GM19193 (cell line): ENCODE data around the gene NOTUM.

Experiments
- POLR2A ChIP-seq: IDR thresholded peaks from 4 replicates; pipeline ENCODE4 v1.6.1; 2011; ENCODE audit not compliant: insufficient read depth, insufficient read length; ENCODE audit errors: extremely low read depth

NOTUM gene

DNA sequence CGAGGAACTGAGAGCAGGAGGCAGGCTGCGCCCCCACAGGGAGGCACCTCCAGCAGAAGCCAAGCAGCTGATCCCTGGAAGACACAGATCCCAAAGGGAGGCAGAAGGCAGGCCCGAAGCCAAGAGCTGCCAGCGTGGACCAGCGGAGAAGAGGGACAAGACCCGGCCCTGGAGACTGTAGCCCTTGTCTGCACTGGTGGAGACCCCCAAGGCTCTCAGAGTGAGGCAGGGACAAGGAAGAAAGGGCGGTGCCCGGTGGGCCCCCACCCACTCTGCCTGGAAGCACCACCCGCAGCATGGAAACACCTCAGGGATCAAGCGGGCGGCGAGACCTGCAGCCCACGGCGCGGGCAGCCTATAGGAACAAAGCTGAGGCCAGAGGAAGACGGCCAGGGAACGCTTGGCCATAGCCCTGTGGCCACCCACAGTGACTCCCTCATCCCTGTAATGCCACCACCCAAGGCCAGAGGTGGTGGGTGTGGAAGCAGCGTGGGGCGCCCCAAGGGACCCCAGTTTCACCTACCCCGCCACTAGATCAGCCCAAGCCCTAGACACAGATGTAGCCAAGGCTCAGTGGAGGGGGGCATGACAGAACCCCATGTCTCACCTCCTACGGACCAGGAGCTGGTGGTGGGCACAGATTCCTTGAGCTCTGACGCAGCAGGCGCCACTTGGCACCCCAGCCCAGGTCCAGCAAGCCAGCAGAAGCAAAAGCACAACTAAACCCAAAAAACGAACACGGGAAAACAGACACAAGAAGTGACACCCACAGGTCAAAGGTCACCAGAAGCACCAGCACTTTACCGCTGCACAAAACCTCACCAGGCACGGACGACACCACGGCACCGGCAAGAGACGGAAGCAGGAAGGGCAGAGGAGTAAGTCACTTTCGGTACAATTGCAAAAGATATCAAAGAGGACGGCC lies 40.1 kb downstream of the NOTUM start:
- TF ChIP-seq POLR2A = no peak

DNA sequence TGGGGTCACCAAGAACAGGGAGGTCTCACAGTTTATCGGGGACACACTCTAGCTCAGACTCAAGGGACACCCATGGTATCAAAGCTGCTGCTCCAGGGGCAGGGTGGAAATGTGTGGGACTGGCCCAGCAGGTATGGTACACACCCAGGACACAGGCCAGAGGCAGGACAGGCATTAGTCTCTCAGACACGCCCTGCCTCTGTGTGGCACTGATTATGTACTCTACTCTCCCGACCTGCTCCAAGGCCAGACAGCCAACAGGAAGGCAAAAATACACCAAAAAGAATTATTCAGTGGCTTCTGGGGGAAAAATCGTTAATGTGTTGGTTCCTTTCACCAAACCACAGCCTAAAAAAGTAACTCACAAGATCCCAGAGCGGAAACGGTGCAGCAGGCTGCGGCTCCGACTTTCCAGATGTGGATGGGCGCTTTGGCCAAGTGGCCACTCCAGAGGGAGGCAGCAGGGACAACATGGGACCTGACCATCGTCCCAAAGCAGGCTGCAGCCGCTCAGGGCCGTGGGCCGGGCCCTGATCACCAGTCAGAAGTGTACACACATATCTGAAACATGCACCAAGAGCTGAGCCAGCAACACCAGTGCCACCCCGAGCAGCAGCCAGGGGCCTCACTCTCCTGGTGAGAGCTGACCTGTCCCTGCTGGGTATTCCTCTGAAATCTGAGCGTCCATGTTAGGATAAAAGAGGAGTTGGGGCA lies 42.0 kb downstream of the NOTUM start:
- TF ChIP-seq POLR2A = no peak

DNA sequence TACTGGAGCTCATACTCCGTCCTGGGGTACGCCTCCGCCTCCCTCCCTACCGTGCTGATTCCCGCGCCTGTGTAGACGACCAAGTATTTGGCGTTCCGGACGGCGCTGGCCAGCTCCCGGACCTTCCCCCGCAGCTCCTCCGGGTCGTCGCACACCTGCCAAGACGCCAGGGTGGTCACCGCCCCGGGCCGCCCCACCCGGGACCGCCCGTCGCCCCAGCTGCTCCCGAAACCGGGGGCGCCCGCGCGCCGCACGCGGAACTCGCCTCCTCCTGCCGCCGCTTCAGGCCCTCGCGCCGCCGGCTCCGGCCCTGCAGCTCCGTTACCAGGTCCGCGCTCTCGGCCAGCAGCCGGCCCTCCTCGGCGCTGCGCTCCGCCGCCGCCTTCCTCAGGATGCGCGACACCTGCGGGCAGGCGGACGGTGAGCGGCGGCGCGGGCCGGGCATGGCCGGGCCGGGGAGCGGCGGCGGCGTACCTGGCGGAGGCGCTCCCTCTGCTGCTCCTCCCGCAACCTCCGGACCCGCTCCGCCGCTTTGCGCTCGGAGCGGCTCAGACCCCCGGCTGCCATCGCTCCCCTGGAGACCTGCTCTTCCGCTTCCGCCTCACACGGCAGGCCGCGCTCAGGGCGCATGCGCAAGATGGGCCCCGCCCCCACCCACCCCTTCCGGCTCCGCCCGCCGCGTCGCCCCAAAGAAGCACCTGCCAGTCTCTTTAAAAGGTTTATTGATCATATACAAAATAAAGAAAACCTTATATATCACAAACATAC lies 43.2 kb downstream of the NOTUM start, which contains the start of gene SIRT7:
TSS of gene SIRT7 (minus strand) at position 612 of the 768 bp plus-strand sequence. CDS start at position 567, 45 bp downstream.
- TF ChIP-seq POLR2A = peak; percentile 85

DNA sequence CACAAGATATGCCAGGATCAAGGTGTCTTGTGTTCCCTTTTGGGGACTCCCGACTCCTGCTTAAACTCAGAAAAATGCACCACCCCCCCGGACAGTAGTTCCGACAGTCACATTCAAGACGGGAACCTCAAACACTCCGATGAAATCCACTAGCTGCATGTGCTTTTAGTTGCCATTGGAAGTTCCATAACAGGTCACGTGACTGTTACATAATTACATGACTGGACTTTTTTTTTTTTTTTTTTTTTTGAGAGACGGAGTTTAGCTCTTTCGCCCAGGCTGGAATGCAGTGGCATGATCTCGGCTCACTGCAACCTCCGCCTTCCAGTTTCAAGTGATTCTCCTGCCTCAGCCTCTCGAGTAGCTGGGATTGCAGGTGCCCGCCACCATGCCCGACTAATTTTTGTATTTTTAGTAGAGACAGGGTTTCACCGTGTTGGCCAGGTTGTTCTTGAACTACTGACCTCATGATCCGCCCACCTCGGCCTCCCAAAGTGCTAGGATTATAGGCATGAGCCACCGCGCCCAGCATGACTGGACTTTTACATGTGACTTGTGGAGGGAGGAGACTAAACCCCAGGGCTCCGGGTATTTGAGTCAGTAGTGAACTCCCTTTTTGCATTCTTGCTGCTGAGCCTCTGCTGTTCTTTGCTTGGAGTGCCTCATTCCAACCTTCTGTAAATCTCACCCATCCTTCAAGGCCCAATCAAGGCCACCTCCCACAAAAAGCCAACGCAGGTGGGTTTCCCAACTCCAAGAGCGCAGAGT lies 44.6 kb downstream of the NOTUM start:
- TF ChIP-seq POLR2A = no peak

DNA sequence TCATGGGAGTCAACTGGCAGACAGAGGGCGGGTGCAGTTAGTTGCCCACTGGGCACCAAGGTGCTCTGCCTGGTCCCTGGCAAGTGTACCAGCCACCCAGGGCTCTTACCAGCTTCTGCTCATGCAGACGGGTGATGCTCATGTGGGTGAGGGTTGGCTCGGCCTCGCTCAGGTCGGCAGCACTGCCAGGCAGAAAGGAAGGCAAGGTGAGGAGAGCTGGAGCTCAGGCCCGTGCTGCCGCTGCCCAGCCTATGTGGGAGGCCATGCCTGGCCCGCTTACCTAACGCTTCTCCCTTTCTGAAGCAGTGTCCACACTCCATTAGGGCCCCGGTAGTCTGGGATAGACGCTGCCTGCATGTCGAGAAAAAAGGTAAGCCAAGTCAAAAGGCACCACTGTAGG lies 45.7 kb downstream of the NOTUM start:
- TF ChIP-seq POLR2A = no peak

DNA sequence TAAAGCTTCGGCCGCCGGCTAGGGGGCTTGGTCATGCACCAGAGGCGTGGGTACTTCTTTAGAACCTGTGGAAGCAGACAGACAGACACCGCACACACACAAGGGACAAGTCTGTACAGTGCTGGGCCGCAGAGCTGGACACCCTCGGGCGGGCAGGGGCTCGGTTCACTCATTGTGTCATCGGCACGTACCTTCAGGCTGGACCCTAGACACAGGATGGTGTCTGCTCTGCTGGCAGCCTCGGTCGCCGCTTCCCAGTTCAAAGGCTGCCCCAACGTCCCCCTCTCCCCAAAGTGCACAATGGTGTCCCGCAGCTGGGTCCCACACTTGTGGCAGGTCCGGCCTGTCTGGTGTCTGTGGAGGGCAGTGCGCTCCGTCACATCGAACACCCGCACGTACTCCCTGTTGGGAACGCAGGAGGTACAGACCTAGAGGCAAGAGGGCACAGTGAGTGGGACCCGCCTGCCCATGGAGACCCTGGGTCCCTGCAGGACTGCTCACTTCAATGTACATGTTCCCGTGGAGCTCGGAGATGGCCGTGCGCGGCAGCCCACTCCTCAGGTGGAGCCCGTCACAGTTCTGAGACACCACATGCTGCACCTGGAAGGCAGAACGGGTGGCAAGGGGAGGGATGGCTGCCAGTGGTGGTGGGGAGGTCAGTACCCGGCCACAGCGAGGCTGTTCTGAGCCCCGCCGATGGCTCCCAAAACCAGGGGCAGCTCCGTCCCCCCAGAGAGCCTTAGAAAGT lies 46.7 kb downstream of the NOTUM start:
- TF ChIP-seq POLR2A = peak; percentile 13

DNA sequence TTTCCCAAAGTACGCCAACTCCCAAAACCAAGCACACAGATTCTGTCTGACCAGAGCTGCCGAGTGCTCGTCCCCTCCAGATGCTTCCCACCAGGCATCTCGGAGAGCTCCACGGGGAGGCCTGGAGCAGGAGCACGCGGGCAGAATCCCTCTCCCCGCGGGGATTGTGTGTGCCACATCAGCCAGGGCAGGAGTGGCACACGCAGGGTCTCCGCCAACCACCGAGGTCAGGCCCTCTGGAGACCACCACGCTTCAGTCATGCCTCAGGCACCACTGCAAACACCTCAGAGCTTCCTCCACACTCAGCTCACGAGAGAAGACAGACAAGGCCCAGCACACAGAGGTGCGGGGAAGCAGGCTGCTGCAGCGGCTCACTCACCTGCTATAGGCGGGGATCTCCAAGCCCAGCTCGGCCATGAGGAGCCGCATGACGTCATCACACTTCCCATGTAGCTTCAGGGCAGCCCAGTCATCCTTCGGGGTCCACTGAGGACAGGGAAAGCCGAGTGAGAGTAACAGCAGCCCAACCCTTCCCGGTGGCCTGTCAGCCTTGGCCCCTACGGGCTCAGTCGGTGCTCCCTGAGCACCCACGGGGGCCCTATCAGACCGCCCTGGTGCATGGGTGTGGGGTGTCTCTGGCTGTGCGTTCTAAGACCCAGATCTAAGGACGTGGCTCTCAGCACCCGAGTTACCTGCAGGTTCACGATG lies 47.4 kb downstream of the NOTUM start:
- no peak for TF ChIP-seq POLR2A

DNA sequence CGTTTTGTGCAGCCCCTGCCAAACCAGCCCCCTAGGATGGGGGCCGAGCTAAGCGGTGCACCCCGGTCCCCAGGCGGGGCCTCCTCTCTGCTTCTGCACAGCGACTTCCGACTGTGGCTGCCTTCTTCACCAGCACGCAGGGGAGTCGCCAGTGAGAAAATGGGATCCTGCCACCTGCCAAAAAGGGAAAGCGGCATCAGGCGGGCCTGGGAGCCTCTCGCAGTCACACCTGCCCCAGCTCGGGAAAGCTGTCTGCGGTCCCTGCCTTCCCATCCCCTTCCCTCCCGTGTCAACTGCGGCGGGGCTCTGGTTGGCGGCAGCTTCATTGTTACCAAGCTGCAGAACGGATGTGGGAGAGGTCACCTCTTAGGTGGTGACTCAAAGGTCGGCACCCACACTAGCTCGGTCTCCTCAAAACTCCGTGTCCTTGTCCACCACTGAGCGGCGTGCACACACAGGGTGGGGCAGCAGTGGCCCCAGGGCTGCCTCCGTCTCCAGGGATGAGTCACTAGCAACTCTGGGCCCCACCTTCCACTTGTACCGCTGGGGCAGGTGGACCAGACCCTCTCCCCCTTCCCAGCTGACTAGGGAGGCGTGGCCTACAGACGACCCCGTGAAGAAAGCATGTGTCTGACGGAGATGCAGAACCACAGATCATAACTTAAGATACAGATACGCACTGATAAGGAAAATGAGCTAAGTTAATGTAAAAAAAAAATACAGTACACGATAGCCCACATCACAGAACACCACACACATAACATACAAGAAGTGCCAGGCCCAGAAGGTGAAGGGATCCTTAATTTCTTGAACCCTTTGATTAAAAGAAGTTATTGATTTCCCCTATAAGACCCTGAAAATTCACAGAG lies 48.3 kb downstream of the NOTUM start:
- no peak for TF ChIP-seq POLR2A

DNA sequence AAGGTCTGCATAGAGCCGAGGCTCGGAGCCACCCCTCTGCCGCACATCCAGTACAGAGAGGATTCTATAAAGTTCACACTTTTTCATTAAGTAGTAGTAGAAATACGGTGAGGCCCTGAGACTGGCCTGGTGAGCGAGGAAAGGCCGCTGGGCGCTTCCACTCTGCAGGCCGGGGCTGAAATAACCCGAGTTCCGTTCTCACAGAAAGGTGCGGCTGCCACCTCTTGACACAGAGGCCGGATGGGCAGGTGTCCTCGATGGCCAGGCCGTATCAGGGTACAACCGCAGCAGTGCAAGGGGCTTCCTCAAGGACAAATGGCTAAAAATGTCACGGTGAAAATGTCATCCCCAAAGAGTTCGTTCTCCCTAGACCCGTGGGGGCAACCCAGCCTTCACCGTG lies 49.0 kb downstream of the NOTUM start:
- no peak for TF ChIP-seq POLR2A

DNA sequence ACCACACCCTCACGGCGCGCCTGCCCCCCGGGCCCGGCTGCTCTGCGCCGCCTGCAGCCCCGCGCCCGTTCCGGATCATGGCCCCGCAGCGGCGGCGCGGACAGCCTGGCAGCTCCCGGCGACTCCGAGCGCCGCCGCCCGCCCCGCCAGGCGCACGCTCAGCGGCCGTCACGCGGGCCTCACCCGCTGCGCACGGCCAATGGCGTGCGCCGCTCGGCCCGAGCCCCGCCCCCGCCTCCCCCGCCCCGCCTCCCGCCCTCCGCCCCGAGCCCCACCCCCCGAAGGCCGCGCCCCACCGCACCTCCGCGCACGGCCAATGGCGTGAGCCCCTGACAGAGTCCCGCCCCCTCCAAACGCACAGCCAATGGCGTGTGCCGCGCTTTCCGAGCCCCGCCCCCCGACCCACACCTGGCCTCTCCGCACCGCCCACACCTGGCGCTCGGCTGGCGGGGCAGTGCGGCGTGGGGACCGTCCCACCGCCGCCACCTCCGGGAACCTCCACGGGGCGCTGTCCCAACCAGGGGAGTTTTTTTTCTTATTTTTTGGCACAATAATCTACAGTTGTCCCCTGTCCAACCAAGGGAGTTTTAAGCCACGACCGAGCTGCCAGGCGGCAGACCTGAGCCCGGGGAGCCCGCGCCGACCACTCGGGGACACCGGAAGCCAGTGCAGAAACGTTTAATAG lies 49.6 kb downstream of the NOTUM start, which contains the start of gene PCYT2:
TSS of gene PCYT2 (minus strand) at position 123 of the 685 bp plus-strand sequence. CDS start at position 79, 44 bp downstream.
- TF ChIP-seq POLR2A = peak; percentile 48

DNA sequence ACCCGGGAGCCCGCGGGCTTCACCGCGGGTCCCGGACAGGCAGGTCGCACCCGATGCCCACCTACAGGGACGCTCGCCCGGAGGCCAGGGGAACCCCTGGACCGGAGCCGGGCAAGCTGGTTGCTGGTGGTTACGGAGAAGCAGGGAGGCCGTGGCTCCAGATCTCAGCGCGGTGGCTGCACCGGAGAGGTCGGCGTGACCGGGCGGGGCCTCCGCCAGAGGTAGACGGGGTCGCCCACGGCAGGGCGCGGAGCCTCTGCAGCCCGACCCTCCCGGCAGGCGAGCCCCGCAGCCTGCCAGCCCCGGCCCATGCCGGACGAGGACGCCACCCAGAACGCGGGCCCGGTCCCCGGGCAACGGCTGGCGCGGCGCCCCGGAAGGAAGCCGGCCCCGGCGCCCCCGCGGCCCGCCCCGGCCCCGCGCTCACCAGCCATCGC lies 50.1 kb downstream of the NOTUM start:
- no peak for TF ChIP-seq POLR2A
